K562 (cell line): ENCODE measurements around the gene USHBP1. TPM values are rescaled to one million over a fixed set of nuclear protein-coding genes. Genes with fewer than 3 reads are reported as not detected.

ENCODE experiments used
- ATF2 ChIP-seq: sonication (generic); formaldehyde crosslinking; IDR thresholded peaks from 2 replicates; pipeline ENCODE4 v1.8.1; 2022; ENCODE audit warnings: missing genetic modification reagents
- BCLAF1 ChIP-seq, 2 experiments: fragments of 450-650 bp in 1 of 2; IDR thresholded peaks; 2 replicates each; pipeline ENCODE4 v1.6.1; 2011 to 2017; ENCODE audit warnings: low read depth in 2 of 2, antibody characterized with exemption in 1 of 2, borderline replicate concordance in 1 of 2, low read length in 1 of 2, mild to moderate bottlenecking in 1 of 2, mixed read lengths in 1 of 2; ENCODE audit not compliant: control insufficient read depth in 1 of 2
- BMI1 ChIP-seq: fragments of 150-350 bp; IDR thresholded peaks from 2 replicates; pipeline ENCODE4 v1.6.1; 2014; ENCODE audit warnings: low read length
- DNMT1 ChIP-seq: fragments of 450-650 bp; IDR thresholded peaks from 2 replicates; pipeline ENCODE4 v1.6.1; 2016; ENCODE audit warnings: antibody characterized with exemption, mild to moderate bottlenecking
- FIP1L1 ChIP-seq: fragments of 200-400 bp; formaldehyde crosslinking; IDR thresholded peaks from 2 replicates; pipeline ENCODE4 v1.6.1; 2018; ENCODE audit warnings: mild to moderate bottlenecking, low read depth, low read length; ENCODE audit not compliant: poor library complexity, severe bottlenecking
- HDAC3 ChIP-seq: fragments of 450-650 bp; IDR thresholded peaks from 2 replicates; pipeline ENCODE4 v1.6.1; 2018; ENCODE audit warnings: borderline replicate concordance, mild to moderate bottlenecking, moderate library complexity; ENCODE audit not compliant: partially characterized antibody
- MNT ChIP-seq, 2 experiments: fragments of 450-650 bp; conservative IDR thresholded peaks; 2 replicates each; pipeline ENCODE4 v1.6.1; 2017; ENCODE audit warnings: mild to moderate bottlenecking in 2 of 2, moderate library complexity in 2 of 2
- NR2C2 ChIP-seq, 2 experiments: fragments of 200-800 bp in 1 of 2; sonication (Bioruptor generic) in 1 of 2; sonication (generic) in 1 of 2; formaldehyde crosslinking in 1 of 2; IDR thresholded peaks; 2 replicates each; pipeline versions ENCODE4 v1.6.1 to v1.8.0; 2016 to 2022; ENCODE audit warnings: mild to moderate bottlenecking in 1 of 2, missing compliant biosample characterization in 1 of 2, missing genetic modification characterization in 1 of 2, missing genetic modification reagents in 1 of 2
- PRMT5 ChIP-seq: sonication (generic); formaldehyde crosslinking; IDR thresholded peaks from 2 replicates; pipeline ENCODE4 v1.5.0; 2020; ENCODE audit warnings: missing genetic modification reagents
- SETDB1 ChIP-seq: IDR thresholded peaks from one replicate; pipeline ENCODE4 v1.6.1; 2012; ENCODE audit warnings: low read length, control low read depth, inconsistent platforms
- TBP ChIP-seq: optimal IDR thresholded peaks from 2 replicates; pipeline ENCODE3; 2011; ENCODE audit warnings: low read depth, low read length, improper control_type of control experiment
- THAP12 ChIP-seq: fragments of 250-450 bp; sonication (Bioruptor Pico); IDR thresholded peaks from 2 replicates; pipeline ENCODE4 v1.9.0; 2021; ENCODE audit warnings: mild to moderate bottlenecking, inconsistent platforms
- ZNF436 ChIP-seq: fragments of 250-450, 450-650 bp; sonication (Bioruptor Pico); formaldehyde crosslinking; IDR thresholded peaks from 2 replicates; pipeline ENCODE4 v1.7.0; 2020; ENCODE audit warnings: mild to moderate bottlenecking
- polyA plus RNA-seq, 8 experiments: library from polyadenylated mRNA; depleted of rRNA in 4 of 8; stranded (reverse) in 5 of 8; unstranded in 3 of 8; fragments of >200 nt; fragmentation: Nextera tagmentation in 2 of 8; fragmentation: Illumina TruSeq in 1 of 8; extraction: Ambion mirVana in 2 of 8; extraction: Trizol in 1 of 8; gene quantifications; 2 replicates each; pipeline versions ENCODE4 v1.2.1 to v1.2.3, GENCODE V29; 2011 to 2014; ENCODE audit warnings: inconsistent platforms in 1 of 8, missing spikeins in 1 of 8
- total RNA-seq, 7 experiments: library from RNA; depleted of rRNA in 6 of 7; stranded (reverse); fragments of >200 nt in 6 of 7; fragmentation: Illumina TruSeq in 2 of 7; extraction: Trizol in 2 of 7; gene quantifications; 2 replicates each; pipeline versions ENCODE4 v1.2.1 to v1.2.3, GENCODE V29; 2011 to 2021; ENCODE audit warnings: low replicate concordance in 1 of 7

The USHBP1 gene
- total and polyA plus RNA-seq, 9 of the 15 experiments (the other 6 are each of a cell fraction or from before 2014, with no cell fraction given) = 0.03 to 0.10 (median 0.05) TPM; not detected in 5

DNA sequence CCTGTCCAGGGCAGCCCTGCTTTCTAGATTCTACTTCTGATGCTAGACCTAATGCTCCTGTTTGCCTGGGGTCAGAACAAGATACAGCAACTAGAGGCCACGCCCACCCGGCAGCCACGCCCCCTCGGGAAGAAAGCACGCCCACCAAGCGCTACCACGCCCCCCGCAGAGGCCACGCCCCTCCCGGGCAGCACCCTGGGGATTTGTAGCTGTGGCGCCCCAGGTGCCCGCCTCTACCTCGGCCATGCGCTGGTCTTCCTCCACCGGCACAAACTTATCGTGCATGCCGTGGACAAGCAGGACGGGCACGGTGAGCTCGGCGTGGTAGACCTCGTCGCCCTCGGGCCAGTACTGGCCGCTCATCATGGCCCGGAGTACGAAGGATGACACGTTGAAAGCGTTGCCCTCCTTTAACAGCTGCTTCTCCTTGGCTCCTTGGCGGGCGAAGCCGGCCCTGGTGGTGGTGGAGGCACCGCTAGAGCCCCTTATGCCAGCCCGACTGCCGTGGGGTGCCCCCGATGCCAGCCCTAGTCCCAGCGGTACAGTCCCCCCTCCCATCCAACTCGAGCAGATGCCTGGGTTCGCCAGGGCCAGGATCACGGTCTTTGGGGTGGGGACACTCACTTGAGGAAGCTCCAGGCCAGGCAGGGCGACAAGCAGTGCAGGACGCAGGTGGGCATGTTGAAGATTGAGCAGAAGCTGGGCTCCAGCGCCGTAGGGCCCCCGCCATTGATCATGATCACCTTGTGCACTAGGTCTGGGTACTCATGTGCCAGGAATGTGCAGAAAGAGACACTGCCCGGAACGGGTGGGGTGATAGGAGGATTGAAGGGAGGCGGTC, 29.7 kb upstream of the USHBP1 start (continued):
- no peak for TF ChIP-seq BCLAF1 (IDR thresholded peaks at IDR 0.05; ENCODE audit: borderline replicate concordance in 1 of 2, control insufficient read depth in 1 of 2, low read depth in 2 of 2, low read length in 1 of 2)
- TF ChIP-seq BMI1 = no peak
- no peak for TF ChIP-seq ATF2
- no peak for TF ChIP-seq SETDB1
- peak in 1 of 2 experiments; percentile 63; a peak in 2 of 4 replicates for TF ChIP-seq MNT (conservative IDR thresholded peaks at IDR 0.05)
- TF ChIP-seq THAP12 (CRISPR knock-in tag) = 0 out of 2 replicates have a peak, but pooled peaks have one; percentile 13
- peak; percentile 35 for TF ChIP-seq FIP1L1
- TF ChIP-seq NR2C2 (CRISPR knock-in tag; IDR thresholded peaks at IDR 0.05) = no peak
- TF ChIP-seq NR2C2 (tag; IDR thresholded peaks at IDR 0.05) = no peak
- no peak for TF ChIP-seq DNMT1
- no peak for TF ChIP-seq ZNF436 (CRISPR knock-in tag)
- no peak for TF ChIP-seq PRMT5 (CRISPR knock-in tag)
- TF ChIP-seq TBP = peak; percentile 38
- TF ChIP-seq HDAC3 = no peak
